ENCODE measurements around the gene GNB1L. TPM values are rescaled to one million over a fixed set of nuclear protein-coding genes. Genes with fewer than 3 reads are reported as not detected.

The GNB1L gene
- polyA plus RNA-seq, 3 donors: 3.4 to 6.0 (median 4.8) TPM

DNA sequence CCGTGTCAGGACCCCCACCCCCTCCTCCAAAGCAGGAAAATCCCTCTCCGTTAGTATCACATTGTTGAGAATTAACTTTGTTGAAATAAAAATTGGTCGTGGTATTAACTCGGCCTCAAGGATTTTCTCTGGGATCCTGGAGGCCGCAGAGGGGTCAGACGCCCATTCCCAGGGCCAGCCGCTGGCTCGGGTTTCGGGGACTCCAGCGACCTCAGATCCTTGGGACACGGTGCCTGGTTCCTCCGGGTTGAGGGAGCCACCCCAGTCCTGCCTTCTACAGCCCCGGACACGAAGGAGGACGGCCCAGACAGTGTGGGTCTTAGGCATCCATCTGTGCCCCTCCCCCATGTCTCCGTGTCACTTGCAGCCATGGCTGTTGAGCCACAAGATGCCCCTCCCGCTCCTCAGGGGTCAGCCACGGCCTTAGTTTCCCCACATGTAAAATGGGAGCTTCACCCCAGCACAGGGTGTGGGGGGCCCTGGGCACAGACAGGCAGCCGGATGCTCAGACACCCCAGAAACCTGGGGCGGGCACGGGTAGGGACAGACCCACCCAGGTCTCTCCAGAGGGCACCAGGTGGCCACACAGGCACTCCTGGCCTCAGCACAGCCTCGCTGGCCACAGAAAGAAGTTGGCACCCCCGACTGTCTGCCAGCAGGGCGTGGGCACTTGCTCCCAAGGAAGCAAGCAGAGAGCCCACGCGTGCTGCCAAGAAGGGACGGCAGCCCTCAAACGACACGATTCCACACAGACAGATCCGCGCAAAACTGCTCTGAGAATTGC, 115.8 kb downstream of the GNB1L start:
- no peaks in the 10 kb centered on the region for H3K27me3 ChIP-seq (ENCODE audit: control insufficient read depth in 2 of 2, insufficient read depth in 2 of 2, low read length in 2 of 2)
- no peak overlapping the region for H3K4me2 ChIP-seq (replicated peaks; ENCODE audit: extremely low read depth, low read length, poor library complexity, severe bottlenecking)
- Mint-ChIP-seq H3K36me3 (no peaks in the 10 kb centered on the region), H3K27me3 (ENCODE audit: low read depth in 3 of 3) (peaks cover 5 to 12% (median 6%) of the 10 kb centered on the region in 3 donors), H3K4me1 (no peaks in the 10 kb centered on the region), H3K27ac (no peak overlapping the region), H3K9me3 (peaks cover 0 to 1% (median 0%) of the 10 kb centered on the region in 7 donors), H3K4me3 (no peak overlapping the region)
- WGBS (ENCODE audit: insufficient coverage): 90% methylated on average over 28 of the region's 31 CpGs
- intact Hi-C loops (cut with micrococcal nuclease): no loop called here
- H4K20me1 ChIP-seq (ENCODE audit: insufficient read depth, low read length): no peaks in the 10 kb centered on the region
- DNase-seq: no peak
- H3K79me2 ChIP-seq (ENCODE audit: insufficient read depth, low read length): no peaks in the 10 kb centered on the region
- no peaks in the 10 kb centered on the region for H3K36me3 ChIP-seq (replicated peaks in 1 of 2; ENCODE audit: control insufficient read depth in 1 of 2, insufficient read depth in 2 of 2, low read length in 2 of 2)
- no peak overlapping the region for H3K27ac ChIP-seq (ENCODE audit: low read depth in 1 of 2, low read length in 2 of 2)
- H2AFZ ChIP-seq (ENCODE audit: insufficient read depth, low read depth, low read length, poor library complexity, severe bottlenecking): no peak overlapping the region
- no peak for TF ChIP-seq CTCF (IDR thresholded peaks at IDR 0.05)
- H3K9ac ChIP-seq (ENCODE audit: insufficient read depth, low read length, poor library complexity, severe bottlenecking): no peak overlapping the region
- H3K9me3 ChIP-seq (replicated peaks in 1 of 2; ENCODE audit: control insufficient read depth in 1 of 2, insufficient read depth in 1 of 2, low read length in 2 of 2): no peaks in the 10 kb centered on the region
- H3K4me1 ChIP-seq (ENCODE audit: control insufficient read depth in 1 of 2, insufficient read depth in 2 of 2, low read length in 2 of 2): no peaks in the 10 kb centered on the region
- H3K4me3 ChIP-seq (replicated peaks in 1 of 3; ENCODE audit: low read depth in 2 of 3, low read length in 3 of 3): no peak overlapping the region

GRCh38 chr22:19737846-19738663, 116.6 kb downstream of the GNB1L start:
- no peak for TF ChIP-seq CTCF (IDR thresholded peaks at IDR 0.05)
- H3K4me1 ChIP-seq (ENCODE audit: control insufficient read depth in 1 of 2, insufficient read depth in 2 of 2, low read length in 2 of 2): no peaks in the 10 kb centered on the region
- no peaks in the 10 kb centered on the region for H3K9me3 ChIP-seq (replicated peaks in 1 of 2; ENCODE audit: control insufficient read depth in 1 of 2, insufficient read depth in 1 of 2, low read length in 2 of 2)
- H4K20me1 ChIP-seq (ENCODE audit: insufficient read depth, low read length): no peaks in the 10 kb centered on the region
- Mint-ChIP-seq H3K36me3 (no peaks in the 10 kb centered on the region), H3K9me3 (peaks cover 0 to 1% (median 0%) of the 10 kb centered on the region in 7 donors), H3K27ac (no peak overlapping the region), H3K27me3 (ENCODE audit: low read depth in 3 of 3) (peaks cover 5 to 18% (median 6%) of the 10 kb centered on the region in 3 donors), H3K4me1 (no peaks in the 10 kb centered on the region), H3K4me3 (no peak overlapping the region)
- DNase-seq: no peak
- no peak overlapping the region for H3K4me3 ChIP-seq (replicated peaks in 1 of 3; ENCODE audit: low read depth in 2 of 3, low read length in 3 of 3)
- no peaks in the 10 kb centered on the region for H3K79me2 ChIP-seq (ENCODE audit: insufficient read depth, low read length)
- H3K36me3 ChIP-seq (replicated peaks in 1 of 2; ENCODE audit: control insufficient read depth in 1 of 2, insufficient read depth in 2 of 2, low read length in 2 of 2): no peaks in the 10 kb centered on the region
- H3K27me3 ChIP-seq (ENCODE audit: control insufficient read depth in 2 of 2, insufficient read depth in 2 of 2, low read length in 2 of 2): no peaks in the 10 kb centered on the region
- WGBS (ENCODE audit: insufficient coverage): 96% methylated on average over 7 of the region's 17 CpGs
- H2AFZ ChIP-seq (ENCODE audit: insufficient read depth, low read depth, low read length, poor library complexity, severe bottlenecking): no peak overlapping the region
- no peak overlapping the region for H3K27ac ChIP-seq (ENCODE audit: low read depth in 1 of 2, low read length in 2 of 2)
- no peak overlapping the region for H3K9ac ChIP-seq (ENCODE audit: insufficient read depth, low read length, poor library complexity, severe bottlenecking)
- intact Hi-C loops (cut with micrococcal nuclease): no loop called here
- H3K4me2 ChIP-seq (replicated peaks; ENCODE audit: extremely low read depth, low read length, poor library complexity, severe bottlenecking): no peak overlapping the region
